ENCODE measurements around the gene SUN2. TPM values are rescaled to one million over a fixed set of nuclear protein-coding genes. Genes with fewer than 3 reads are reported as not detected.

Gene SUN2
- total RNA-seq, 1 experiment from 2014 or later, result 169 TPM

DNA sequence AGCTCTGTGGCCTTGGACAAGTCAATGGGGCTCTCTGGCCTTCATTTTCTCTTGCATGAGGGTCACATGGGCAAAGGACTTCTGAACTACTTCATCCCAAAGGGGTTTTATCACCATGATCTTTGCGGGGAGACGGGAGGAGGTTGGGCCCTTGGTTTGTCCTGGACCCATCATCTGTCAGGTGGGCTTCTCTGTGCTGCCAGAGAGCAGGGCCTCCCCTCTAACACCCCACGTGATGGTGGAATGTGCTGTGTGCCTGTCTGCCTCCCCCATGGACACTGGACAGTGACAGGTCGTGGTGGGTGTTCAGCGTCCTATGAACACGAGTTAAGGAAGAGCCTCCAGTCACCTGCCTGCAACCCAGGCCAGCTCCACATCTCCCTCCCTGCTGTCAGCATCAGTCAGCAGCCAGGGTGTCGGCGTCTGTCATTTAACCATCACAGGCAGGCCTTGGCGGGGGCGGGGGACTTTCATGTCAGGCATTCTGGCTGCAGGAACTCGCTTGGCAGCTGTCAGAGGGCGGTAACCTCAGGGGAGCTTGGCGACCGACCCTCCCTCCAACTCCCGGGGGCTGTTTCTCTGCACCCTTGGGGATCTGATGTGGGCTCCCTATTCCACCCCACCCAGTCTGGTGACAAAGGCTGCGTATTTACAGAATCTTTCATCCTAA lies 2.6 kb upstream of the SUN2 start:
- Histone ChIP-seq H3K27me3 (ENCODE audit: insufficient read depth, low read depth) (no peaks in the 10 kb centered on the region), H3K9me2 (ENCODE audit: insufficient read depth) (no peaks in the 10 kb centered on the region), H3K4me2 (peak overlapping the region; percentile 87; the same call in 1 of the 2 replicates), H3F3A (ENCODE audit: insufficient read depth, low read depth) (peaks cover 33% of the 10 kb centered on the region), H2AFZ (no peak overlapping the region), H3K4me1 (replicated peaks; ENCODE audit: insufficient read depth) (peaks cover 43% of the 10 kb centered on the region), H3K4me3 (no peak overlapping the region), H3K79me2 (ENCODE audit: low read depth) (peaks cover 21% of the 10 kb centered on the region), H4K20me1 (ENCODE audit: insufficient read depth) (no peaks in the 10 kb centered on the region), H3K27ac (no peak overlapping the region), H3K36me3 (ENCODE audit: low read depth) (no peaks in the 10 kb centered on the region), H3K9me3 (ENCODE audit: insufficient read depth, low read depth) (no peaks in the 10 kb centered on the region)
- TF ChIP-seq, protein P1, sequence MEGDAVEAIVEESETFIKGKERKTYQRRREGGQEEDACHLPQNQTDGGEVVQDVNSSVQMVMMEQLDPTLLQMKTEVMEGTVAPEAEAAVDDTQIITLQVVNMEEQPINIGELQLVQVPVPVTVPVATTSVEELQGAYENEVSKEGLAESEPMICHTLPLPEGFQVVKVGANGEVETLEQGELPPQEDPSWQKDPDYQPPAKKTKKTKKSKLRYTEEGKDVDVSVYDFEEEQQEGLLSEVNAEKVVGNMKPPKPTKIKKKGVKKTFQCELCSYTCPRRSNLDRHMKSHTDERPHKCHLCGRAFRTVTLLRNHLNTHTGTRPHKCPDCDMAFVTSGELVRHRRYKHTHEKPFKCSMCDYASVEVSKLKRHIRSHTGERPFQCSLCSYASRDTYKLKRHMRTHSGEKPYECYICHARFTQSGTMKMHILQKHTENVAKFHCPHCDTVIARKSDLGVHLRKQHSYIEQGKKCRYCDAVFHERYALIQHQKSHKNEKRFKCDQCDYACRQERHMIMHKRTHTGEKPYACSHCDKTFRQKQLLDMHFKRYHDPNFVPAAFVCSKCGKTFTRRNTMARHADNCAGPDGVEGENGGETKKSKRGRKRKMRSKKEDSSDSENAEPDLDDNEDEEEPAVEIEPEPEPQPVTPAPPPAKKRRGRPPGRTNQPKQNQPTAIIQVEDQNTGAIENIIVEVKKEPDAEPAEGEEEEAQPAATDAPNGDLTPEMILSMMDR (conservative IDR thresholded peaks at IDR 0.05), result no peak
- no peak for TF ChIP-seq EZH2 (IDR thresholded peaks at IDR 0.05; ENCODE audit: low read depth)
- DNase-seq, result no peak
- intact Hi-C loops (cut with micrococcal nuclease; ENCODE audit: unreplicated experiment), result loop anchor here (10.0 kb wide), 2 partner anchors 226 to 704 kb away; partner anchors contain the start of genes APOBEC3B and PICK1
- POLR2A ChIA-PET (ENCODE audit: unreplicated experiment), result interaction anchor here (0.6 kb wide), 1 partner anchor 1988 kb away, joined by 7 read pairs; no protein-coding TSS in a partner anchor
- CTCF ChIA-PET, result interaction anchor here (0.5 to 0.6 kb wide), 2 partner anchors 246 to 533 kb away, joined by 3 read pairs; no protein-coding TSS in a partner anchor
- no TSS peak for BruUV-seq (replicated peaks)

DNA sequence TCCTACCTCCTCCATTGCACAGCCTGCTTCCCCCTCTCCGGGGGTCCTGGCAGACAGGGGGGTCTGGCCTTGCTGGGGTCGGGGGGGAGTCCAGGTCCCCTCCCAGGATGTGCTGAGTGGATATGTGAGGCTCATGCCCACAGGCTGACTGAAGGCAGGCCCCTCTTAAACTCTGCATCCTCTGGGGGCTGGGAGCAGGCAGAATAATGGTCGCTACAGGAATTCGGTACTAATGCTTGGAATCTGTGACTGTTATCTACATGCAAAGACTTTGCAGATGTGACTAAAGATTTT lies 1.6 kb upstream of the SUN2 start:
- BruUV-seq (replicated peaks), result no TSS peak
- Histone ChIP-seq H3K9me2 (ENCODE audit: insufficient read depth) (no peaks in the 10 kb centered on the region), H3K4me3 (peak overlapping the region; percentile 89; the same call in 1 of the 2 replicates), H3K4me2 (peak overlapping the region; percentile 87), H3F3A (ENCODE audit: insufficient read depth, low read depth) (peaks cover 40% of the 10 kb centered on the region), H3K36me3 (ENCODE audit: low read depth) (0 out of 2 replicates have a peak, but pooled peaks cover 2% of the 10 kb centered on the region), H3K27ac (no peak overlapping the region), H3K79me2 (ENCODE audit: low read depth) (peaks cover 31% of the 10 kb centered on the region), H3K27me3 (ENCODE audit: insufficient read depth, low read depth) (no peaks in the 10 kb centered on the region), H3K9me3 (ENCODE audit: insufficient read depth, low read depth) (no peaks in the 10 kb centered on the region), H4K20me1 (ENCODE audit: insufficient read depth) (no peaks in the 10 kb centered on the region), H3K4me1 (replicated peaks; ENCODE audit: insufficient read depth) (peaks cover 53% of the 10 kb centered on the region), H2AFZ (no peak overlapping the region)
- POLR2A ChIA-PET (ENCODE audit: unreplicated experiment), result no interaction called here
- CTCF ChIA-PET, result interaction anchor here (0.6 kb wide), 1 partner anchor 397 kb away, joined by 4 read pairs; no protein-coding TSS in a partner anchor
- intact Hi-C loops (cut with micrococcal nuclease; ENCODE audit: unreplicated experiment), result loop anchor here (10.0 kb wide), 2 partner anchors 227 to 703 kb away; partner anchors contain the start of genes APOBEC3B and PICK1
- no peak for DNase-seq
- TF ChIP-seq, protein P1 (conservative IDR thresholded peaks at IDR 0.05), result no peak
- no peak for TF ChIP-seq EZH2 (IDR thresholded peaks at IDR 0.05; ENCODE audit: low read depth)

DNA sequence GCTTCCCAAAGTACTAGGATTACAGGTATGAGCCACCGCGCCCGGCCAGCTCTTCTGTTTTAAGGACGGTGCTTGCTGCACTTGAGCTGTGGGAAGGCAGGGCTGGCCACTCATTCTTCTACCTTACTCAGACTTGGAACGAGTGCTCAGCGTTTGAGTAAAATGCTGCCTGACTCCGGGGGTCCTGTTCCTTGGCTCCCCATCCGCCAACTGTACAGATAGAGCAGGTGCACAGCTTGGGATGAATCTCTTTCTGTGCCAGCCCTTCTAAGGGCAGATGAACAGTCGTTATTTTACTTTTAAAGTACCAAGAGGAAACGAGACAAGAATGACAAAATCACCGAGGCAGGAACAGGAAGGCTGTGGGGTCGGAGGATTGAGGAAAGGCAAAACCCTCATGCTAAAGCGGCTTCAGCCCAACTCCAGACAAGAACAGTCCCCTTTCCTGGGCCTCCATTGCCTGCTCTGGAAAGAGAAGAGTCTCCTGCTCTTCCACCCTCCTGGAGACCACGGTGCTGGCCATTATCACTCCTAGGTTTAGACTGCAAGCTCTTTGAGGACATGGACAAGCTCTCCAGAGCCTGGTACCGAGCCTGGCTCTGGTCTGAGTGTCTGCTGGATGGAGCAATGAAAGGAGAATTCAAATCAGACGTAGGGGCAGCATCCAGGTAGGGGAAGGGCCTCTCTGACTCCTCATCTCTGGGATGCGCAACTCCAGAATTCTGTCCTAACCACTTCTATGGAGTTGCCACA lies 1.1 kb upstream of the SUN2 start:
- POLR2A ChIA-PET (ENCODE audit: unreplicated experiment), result interaction anchor here (0.6 kb wide), 1 partner anchor 17 kb away, joined by 4 read pairs; no protein-coding TSS in a partner anchor
- BruUV-seq (replicated peaks), result TSS peak; percentile 56
- peak overlapping the region; percentile 91 for H2AFZ ChIP-seq
- no peaks in the 10 kb centered on the region for H3K27me3 ChIP-seq (ENCODE audit: insufficient read depth, low read depth)
- peak overlapping the region; percentile 56 for H3K27ac ChIP-seq
- peaks cover 55% of the 10 kb centered on the region for H3K4me1 ChIP-seq (replicated peaks; ENCODE audit: insufficient read depth)
- DNase-seq, result no peak
- peak overlapping the region; percentile 89 for H3K4me3 ChIP-seq
- peaks cover 36% of the 10 kb centered on the region for H3K79me2 ChIP-seq (ENCODE audit: low read depth)
- H3K36me3 ChIP-seq (ENCODE audit: low read depth), result peaks cover 7% of the 10 kb centered on the region
- H3K4me2 ChIP-seq, result peak overlapping the region; percentile 87
- no peaks in the 10 kb centered on the region for H4K20me1 ChIP-seq (ENCODE audit: insufficient read depth)
- CTCF ChIA-PET, result interaction anchor here (0.6 kb wide), 1 partner anchor 397 kb away, joined by 4 read pairs; no protein-coding TSS in a partner anchor
- peaks cover 40% of the 10 kb centered on the region for H3F3A ChIP-seq (ENCODE audit: insufficient read depth, low read depth)
- intact Hi-C loops (cut with micrococcal nuclease; ENCODE audit: unreplicated experiment), result loop anchor here (10.0 kb wide), 2 partner anchors 228 to 702 kb away; partner anchors contain the start of genes APOBEC3B and PICK1
- TF ChIP-seq EZH2 (IDR thresholded peaks at IDR 0.05; ENCODE audit: low read depth), result no peak
- TF ChIP-seq, protein P1 (conservative IDR thresholded peaks at IDR 0.05), result no peak
- H3K9me2 ChIP-seq (ENCODE audit: insufficient read depth), result no peaks in the 10 kb centered on the region
- no peaks in the 10 kb centered on the region for H3K9me3 ChIP-seq (ENCODE audit: insufficient read depth, low read depth)

Data from PC-9 (cell line).